Activated CD4-positive, alpha-beta memory T cell treated with anti-CD3 and anti-CD28 coated beads, Interleukin-2, amount 10 ng/mL, durations not matched to agents 7 days and 5 days (primary cell): ENCODE measurements around the gene SRL. TPM values are rescaled to one million over a fixed set of nuclear protein-coding genes. Genes with fewer than 3 reads are reported as not detected.

Experiments used
- CTCF ChIA-PET: fragments of 350-600 bp; sonication (Branson Sonifier 250); formaldehyde crosslinking; loops from one replicate; lab custom pipeline; 2021; ENCODE audit warnings: antibody characterized with exemption, inconsistent platforms; lab: Charles Lee
- POLR2A ChIA-PET: fragments of 350-600 bp; sonication (Branson Sonifier 250); formaldehyde crosslinking; loops from one replicate; lab custom pipeline; 2021; ENCODE audit warnings: antibody characterized with exemption; lab: Charles Lee
- DNase-seq: peaks from one replicate; pipeline ENCODE4 v3.0.0-alpha.2; 2020
- H3K27ac Mint-ChIP-seq: one replicate; pipeline ENCODE4 v1.8.0; 2021; ENCODE audit warnings: mild to moderate bottlenecking, mixed read lengths
- H3K27me3 Mint-ChIP-seq: one replicate; pipeline ENCODE4 v1.8.0; 2021; ENCODE audit warnings: mixed read lengths
- H3K36me3 Mint-ChIP-seq: one replicate; pipeline ENCODE4 v1.8.0; 2021; ENCODE audit warnings: low read depth, mixed read lengths
- H3K4me1 Mint-ChIP-seq: one replicate; pipeline ENCODE4 v1.8.0; 2021; ENCODE audit warnings: mixed read lengths
- H3K4me3 Mint-ChIP-seq: one replicate; pipeline ENCODE4 v1.8.0; 2021; ENCODE audit warnings: mild to moderate bottlenecking, mixed read lengths
- H3K9me3 Mint-ChIP-seq: one replicate; pipeline ENCODE4 v1.8.0; 2021; ENCODE audit warnings: mixed read lengths
- total RNA-seq, 2 experiments: library from RNA; stranded (reverse); gene quantifications; one replicate each; pipeline ENCODE4 v1.2.3, GENCODE V29; 2021

The SRL gene
- total RNA-seq, 2 experiments from 2014 or later = not detected

DNA sequence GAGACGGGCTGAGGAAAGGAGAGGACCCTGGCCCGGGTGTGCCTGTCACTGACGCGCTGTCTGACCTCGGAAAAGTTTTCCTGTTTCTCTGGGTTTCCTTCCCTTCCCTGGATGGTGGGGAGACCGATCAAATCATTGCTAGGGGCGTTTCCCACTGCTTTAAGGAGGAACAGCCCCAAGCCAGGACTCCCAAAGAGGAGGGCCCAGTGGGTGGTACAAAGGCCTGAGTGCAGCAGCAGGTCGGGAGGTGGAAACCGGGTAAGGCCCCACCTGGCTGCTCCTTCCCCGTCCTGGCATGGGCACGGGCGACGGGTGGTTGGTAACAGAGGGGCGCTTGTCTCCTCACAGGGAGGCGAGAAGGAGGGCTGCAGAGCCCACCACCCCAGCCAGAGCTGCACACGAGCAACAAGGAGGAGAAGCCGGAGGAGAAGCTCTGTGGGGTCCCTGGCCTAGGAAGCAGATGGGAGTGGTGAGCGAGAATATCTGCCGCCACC, 2.2 kb downstream of the SRL start:
- DNase-seq = no peak
- H3K36me3 Mint-ChIP-seq = no peaks in the 10 kb centered on the region
- no peak overlapping the region for H3K27ac Mint-ChIP-seq
- no peak overlapping the region for H3K4me3 Mint-ChIP-seq
- no peaks in the 10 kb centered on the region for H3K9me3 Mint-ChIP-seq
- peaks cover 21% of the 10 kb centered on the region for H3K27me3 Mint-ChIP-seq
- H3K4me1 Mint-ChIP-seq = no peaks in the 10 kb centered on the region
- POLR2A ChIA-PET = no interaction called here
- CTCF ChIA-PET = no interaction called here

DNA sequence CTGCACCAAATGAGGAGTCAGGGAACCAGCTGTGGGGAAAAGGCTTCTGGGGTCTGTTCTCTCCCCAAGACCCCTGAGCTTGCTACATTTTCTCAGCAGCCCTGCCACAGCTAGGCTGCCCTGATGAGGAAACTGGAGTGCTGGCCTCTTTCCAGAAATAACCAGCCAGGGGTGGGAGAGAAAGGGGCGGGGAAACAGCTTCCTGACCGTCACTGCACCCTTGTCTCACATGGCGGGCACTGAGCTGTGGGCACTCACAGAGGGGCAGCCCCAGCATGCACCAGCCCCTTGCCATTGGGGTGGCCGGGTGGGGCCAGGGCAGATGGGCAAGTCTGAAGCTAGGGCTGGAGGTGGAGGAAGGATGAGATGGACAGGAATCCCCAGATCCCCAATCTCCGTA, 2.9 kb downstream of the SRL start:
- ChIA-PET POLR2A (interaction anchor here (0.6 to 1.3 kb wide), 2 partner anchors 14 to 84 kb away, joined by 3 to 4 read pairs; no protein-coding TSS in a partner anchor), CTCF (interaction anchor here (1.6 kb wide), 1 partner anchor 15 kb away, joined by 12 read pairs; no protein-coding TSS in a partner anchor)
- Mint-ChIP-seq H3K27me3 (peaks cover 21% of the 10 kb centered on the region), H3K36me3 (no peaks in the 10 kb centered on the region), H3K4me3 (no peak overlapping the region), H3K4me1 (no peaks in the 10 kb centered on the region), H3K9me3 (no peaks in the 10 kb centered on the region), H3K27ac (no peak overlapping the region)
- no peak for DNase-seq

DNA sequence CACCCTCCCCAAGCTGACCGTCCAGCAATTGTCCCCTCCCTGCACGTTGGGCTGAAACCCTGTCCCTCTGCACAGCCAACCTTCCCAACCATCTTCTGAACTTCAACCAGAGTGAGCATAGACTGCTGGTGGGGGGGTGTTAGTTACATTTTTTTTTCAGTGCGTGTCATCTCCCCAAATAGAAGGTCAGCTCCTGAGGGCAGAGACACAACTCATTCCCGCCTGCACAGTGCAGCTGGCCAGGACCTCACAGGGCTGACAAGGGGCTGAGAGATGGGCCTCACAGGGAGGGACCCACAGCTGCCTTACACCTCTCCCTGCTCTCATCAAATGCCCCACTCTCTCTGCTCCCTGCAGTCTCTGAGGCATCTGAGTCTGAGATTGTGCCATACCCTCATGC, 8.4 kb downstream of the SRL start:
- Mint-ChIP-seq H3K4me1 (no peaks in the 10 kb centered on the region), H3K9me3 (no peaks in the 10 kb centered on the region), H3K27me3 (peaks cover 19% of the 10 kb centered on the region), H3K4me3 (no peak overlapping the region), H3K27ac (no peak overlapping the region), H3K36me3 (no peaks in the 10 kb centered on the region)
- ChIA-PET POLR2A (no interaction called here), CTCF (no interaction called here)
- no peak for DNase-seq

DNA sequence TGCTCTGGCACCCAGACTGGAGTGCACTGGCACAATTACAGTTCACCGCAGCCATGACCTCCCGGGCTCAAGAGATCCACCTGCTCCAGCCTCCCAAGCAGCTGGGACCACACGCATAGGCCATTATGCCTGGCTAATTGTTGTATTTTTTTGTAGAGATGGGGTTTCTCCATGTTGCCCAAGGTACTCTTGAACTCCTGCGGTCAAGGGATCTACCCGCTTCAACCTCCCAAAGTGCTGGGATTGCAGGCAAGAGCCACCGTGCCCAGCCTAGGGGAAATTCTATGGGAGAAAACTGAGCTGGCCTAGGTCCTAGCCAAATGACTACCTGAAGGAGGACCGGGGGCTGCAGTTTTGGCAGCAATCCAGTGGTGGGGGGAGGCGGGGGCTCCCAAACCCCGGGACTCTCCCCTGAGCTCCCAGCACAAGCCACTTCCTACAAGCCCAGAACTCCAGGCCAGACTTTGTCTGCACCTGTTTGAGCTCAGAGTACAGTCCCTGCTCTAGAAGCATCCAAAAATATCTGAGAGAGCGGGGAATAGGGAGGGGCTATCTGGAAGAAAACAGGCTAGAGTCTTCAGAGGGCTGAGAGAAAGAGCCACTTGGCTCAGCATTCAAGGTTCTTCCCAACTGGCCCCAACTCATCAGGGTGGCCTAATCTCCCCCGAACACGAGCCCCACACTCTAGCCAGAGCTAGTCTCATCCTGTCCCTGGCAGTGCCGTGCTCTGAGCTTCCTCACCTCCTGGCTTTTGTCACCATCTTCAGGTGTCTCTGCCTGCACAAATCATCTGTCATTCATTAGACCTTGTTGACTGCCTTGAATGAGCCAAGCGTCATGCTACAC, 9.1 kb downstream of the SRL start:
- POLR2A ChIA-PET = no interaction called here
- DNase-seq = no peak
- Mint-ChIP-seq H3K4me3 (no peak overlapping the region), H3K27ac (no peak overlapping the region), H3K4me1 (no peaks in the 10 kb centered on the region), H3K27me3 (peaks cover 16% of the 10 kb centered on the region), H3K36me3 (no peaks in the 10 kb centered on the region), H3K9me3 (no peaks in the 10 kb centered on the region)
- CTCF ChIA-PET = no interaction called here

DNA sequence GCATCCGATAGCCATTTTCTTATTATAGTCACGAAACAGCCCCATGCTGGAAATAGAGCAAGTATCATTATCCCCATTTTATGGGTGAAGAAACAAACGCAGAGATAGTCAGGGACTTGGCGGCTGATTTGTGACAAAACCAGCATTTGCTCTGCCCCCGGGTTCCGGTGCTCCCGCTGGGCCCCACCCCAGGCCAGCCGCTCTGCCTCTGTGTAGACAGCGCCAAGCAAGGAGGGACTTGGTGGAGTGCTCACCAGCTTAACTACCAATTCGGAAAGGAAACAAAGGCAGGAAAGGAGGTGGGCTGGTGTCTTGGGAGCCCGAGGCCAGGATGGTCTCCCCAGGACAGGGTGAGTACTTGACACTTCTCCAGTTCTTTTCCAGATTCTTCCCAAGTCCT, 10.0 kb downstream of the SRL start:
- DNase-seq = no peak
- Mint-ChIP-seq H3K36me3 (no peaks in the 10 kb centered on the region), H3K27ac (no peak overlapping the region), H3K27me3 (peaks cover 12% of the 10 kb centered on the region), H3K4me1 (no peaks in the 10 kb centered on the region), H3K4me3 (no peak overlapping the region), H3K9me3 (no peaks in the 10 kb centered on the region)
- ChIA-PET CTCF (interaction anchor here (0.5 to 0.7 kb wide), 2 partner anchors 48 to 1754 kb away, joined by 3 read pairs; no protein-coding TSS in a partner anchor), POLR2A (no interaction called here)

DNA sequence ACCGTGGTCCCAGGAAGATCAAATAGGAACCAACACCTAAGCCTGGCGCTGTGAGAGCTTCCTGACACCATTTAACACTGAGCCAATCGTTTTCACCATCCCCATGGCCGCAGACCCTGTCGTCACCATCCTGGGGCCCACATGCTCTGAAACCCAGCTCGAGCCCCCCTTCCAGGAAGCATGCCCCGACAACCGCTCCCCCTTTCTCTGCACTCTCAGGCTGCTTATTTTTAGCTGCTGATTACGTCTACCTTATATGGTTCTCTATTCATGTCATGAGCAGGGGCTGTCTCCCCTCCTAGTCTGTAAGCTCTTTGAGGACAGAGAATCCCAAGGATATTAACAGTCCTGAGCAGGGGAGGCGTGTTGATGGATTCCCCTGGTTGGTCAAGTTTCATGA, 10.5 kb downstream of the SRL start:
- POLR2A ChIA-PET = no interaction called here
- H3K9me3 Mint-ChIP-seq = no peaks in the 10 kb centered on the region
- H3K4me3 Mint-ChIP-seq = no peak overlapping the region
- CTCF ChIA-PET = interaction anchor here (0.5 to 0.7 kb wide), 2 partner anchors 48 to 1754 kb away, joined by 3 read pairs; no protein-coding TSS in a partner anchor
- H3K27me3 Mint-ChIP-seq = peaks cover 11% of the 10 kb centered on the region
- no peak overlapping the region for H3K27ac Mint-ChIP-seq
- no peaks in the 10 kb centered on the region for H3K36me3 Mint-ChIP-seq
- no peak for DNase-seq
- no peaks in the 10 kb centered on the region for H3K4me1 Mint-ChIP-seq

DNA sequence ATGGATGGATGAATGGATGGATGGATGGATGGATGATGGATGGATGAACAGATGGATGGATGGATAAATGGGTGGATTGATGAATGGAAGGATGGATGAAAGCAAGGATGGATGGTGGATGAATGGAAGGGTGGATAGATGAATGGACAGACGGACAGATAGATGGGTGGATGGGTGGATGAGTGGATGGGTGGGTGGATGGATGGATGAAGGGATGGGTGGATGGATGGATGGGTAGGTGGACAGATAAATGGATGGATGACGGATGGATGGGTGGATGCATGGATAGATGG, 14.9 kb downstream of the SRL start:
- CTCF ChIA-PET = no interaction called here
- H3K36me3 Mint-ChIP-seq = no peaks in the 10 kb centered on the region
- POLR2A ChIA-PET = no interaction called here

DNA sequence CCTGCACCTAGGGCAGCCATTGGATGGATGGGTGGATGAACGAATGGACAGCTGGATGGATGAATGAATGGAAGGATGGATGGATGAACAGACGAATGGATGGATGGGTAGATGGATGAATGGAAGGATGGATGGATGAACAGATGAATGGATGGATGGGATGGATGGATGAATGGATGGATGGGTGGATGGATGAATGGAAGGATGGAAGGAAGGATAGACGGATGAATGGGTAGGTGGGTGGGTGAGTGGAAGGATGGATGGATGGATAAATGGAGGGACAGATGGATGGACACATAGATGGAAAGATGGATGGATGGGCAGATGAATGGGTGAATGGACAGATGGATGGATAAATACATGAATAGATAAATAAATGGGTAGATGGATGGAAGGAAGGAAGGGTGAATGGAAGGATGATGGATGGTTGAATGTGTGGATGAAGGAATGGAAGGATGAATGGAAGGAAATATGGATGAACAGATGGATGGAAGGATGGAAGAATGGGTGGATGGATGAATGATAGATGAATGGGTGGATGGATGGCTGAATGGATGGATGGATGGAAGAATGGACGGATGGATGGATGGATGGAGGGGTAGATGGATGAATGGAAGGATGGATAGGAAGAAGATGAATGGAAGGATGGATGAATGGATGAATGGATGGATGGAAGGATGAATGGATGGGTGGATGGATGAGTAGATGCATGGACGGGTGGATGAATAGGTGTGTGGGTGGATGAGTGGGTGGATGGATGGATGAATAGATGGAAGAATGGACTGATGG, 15.4 kb downstream of the SRL start:
- POLR2A ChIA-PET = no interaction called here
- Mint-ChIP-seq H3K9me3 (no peaks in the 10 kb centered on the region), H3K4me1 (no peaks in the 10 kb centered on the region), H3K4me3 (no peak overlapping the region), H3K27me3 (no peaks in the 10 kb centered on the region), H3K36me3 (no peaks in the 10 kb centered on the region), H3K27ac (no peak overlapping the region)
- no peak for DNase-seq
- CTCF ChIA-PET = no interaction called here

More for the DNA sequence above, 14.9 kb downstream of the SRL start:
- Mint-ChIP-seq H3K9me3 (no peaks in the 10 kb centered on the region), H3K4me3 (no peak overlapping the region), H3K27ac (no peak overlapping the region), H3K27me3 (no peaks in the 10 kb centered on the region), H3K4me1 (no peaks in the 10 kb centered on the region)
- DNase-seq = no peak

DNA sequence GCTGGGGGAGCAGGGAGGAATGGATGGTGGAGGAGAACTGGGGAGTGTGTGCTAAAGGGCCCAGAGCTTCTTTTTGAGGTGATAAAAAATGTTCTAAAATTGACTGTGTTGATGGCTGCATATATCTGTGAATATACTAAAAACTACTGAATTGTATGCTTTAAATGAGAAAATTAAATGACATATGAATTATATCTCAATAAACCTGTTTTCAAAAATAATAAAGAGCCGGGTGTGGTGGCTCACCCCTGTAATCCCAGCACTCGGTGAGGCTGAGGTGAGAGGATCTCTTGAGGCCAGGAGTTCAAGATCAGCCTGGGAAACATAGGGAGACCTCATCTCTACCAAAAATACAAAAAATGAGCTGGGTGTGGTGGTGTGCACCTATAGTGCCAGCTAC, 16.8 kb downstream of the SRL start:
- no peaks in the 10 kb centered on the region for H3K4me1 Mint-ChIP-seq
- ChIA-PET CTCF (interaction anchor here (0.6 kb wide), 1 partner anchor 63 kb away, joined by 7 read pairs; no protein-coding TSS in a partner anchor), POLR2A (no interaction called here)
- H3K27me3 Mint-ChIP-seq = no peaks in the 10 kb centered on the region
- no peaks in the 10 kb centered on the region for H3K36me3 Mint-ChIP-seq
- DNase-seq = no peak
- no peak overlapping the region for H3K4me3 Mint-ChIP-seq
- H3K27ac Mint-ChIP-seq = no peak overlapping the region
- no peaks in the 10 kb centered on the region for H3K9me3 Mint-ChIP-seq

DNA sequence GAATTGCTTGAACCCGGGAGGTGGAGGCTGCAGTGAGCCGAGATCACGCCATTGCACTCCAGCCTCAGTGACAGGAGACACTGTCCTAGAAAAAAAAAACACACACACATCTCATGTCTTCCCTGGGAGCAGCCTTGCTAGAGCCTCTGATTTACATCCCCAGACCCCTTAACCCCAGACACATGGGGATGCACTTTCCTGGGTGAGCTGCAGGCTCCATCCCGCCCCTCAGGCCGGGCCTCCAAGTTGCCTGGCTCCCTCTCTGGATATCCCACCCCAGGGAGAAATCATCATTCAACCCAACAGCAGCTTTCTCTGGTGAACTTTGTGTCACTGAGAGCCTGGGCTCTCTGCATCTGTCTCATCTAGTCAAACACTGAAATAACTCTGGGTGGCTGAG, 21.5 kb downstream of the SRL start:
- H3K4me1 Mint-ChIP-seq = no peaks in the 10 kb centered on the region
- H3K36me3 Mint-ChIP-seq = no peaks in the 10 kb centered on the region
- no peaks in the 10 kb centered on the region for H3K27me3 Mint-ChIP-seq
- no peaks in the 10 kb centered on the region for H3K9me3 Mint-ChIP-seq
- H3K27ac Mint-ChIP-seq = no peak overlapping the region
- ChIA-PET POLR2A (no interaction called here), CTCF (interaction anchor here (1.3 kb wide), 1 partner anchor 33 kb away, joined by 3 read pairs; no protein-coding TSS in a partner anchor)
- no peak overlapping the region for H3K4me3 Mint-ChIP-seq
- DNase-seq = no peak

DNA sequence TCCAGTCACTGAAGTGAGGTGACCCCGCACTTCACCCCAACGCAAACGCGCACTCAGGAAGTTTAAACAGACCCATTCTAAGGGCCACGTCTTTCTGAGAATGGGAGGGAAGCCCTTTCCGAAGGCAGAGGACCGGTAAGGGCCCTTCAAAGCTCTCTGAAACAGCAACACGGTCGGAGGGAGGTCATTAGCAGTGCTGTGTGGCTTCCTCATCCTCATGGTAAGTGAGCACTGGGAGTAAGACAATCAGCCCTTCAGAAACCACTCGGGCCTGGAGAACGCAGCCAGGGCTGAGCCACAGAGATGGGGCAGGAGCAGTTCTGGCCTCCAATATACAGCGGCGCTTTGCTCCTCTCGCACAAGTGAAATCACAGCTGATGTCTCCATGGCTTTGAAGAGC, 23.7 kb downstream of the SRL start:
- H3K27ac Mint-ChIP-seq = no peak overlapping the region
- peaks cover 6% of the 10 kb centered on the region for H3K27me3 Mint-ChIP-seq
- H3K4me1 Mint-ChIP-seq = no peaks in the 10 kb centered on the region
- POLR2A ChIA-PET = interaction anchor here (0.9 kb wide), 1 partner anchor 16 kb away, joined by 3 read pairs; no protein-coding TSS in a partner anchor
- no peak overlapping the region for H3K4me3 Mint-ChIP-seq
- H3K36me3 Mint-ChIP-seq = no peaks in the 10 kb centered on the region
- H3K9me3 Mint-ChIP-seq = no peaks in the 10 kb centered on the region
- CTCF ChIA-PET = no interaction called here
- DNase-seq = no peak

DNA sequence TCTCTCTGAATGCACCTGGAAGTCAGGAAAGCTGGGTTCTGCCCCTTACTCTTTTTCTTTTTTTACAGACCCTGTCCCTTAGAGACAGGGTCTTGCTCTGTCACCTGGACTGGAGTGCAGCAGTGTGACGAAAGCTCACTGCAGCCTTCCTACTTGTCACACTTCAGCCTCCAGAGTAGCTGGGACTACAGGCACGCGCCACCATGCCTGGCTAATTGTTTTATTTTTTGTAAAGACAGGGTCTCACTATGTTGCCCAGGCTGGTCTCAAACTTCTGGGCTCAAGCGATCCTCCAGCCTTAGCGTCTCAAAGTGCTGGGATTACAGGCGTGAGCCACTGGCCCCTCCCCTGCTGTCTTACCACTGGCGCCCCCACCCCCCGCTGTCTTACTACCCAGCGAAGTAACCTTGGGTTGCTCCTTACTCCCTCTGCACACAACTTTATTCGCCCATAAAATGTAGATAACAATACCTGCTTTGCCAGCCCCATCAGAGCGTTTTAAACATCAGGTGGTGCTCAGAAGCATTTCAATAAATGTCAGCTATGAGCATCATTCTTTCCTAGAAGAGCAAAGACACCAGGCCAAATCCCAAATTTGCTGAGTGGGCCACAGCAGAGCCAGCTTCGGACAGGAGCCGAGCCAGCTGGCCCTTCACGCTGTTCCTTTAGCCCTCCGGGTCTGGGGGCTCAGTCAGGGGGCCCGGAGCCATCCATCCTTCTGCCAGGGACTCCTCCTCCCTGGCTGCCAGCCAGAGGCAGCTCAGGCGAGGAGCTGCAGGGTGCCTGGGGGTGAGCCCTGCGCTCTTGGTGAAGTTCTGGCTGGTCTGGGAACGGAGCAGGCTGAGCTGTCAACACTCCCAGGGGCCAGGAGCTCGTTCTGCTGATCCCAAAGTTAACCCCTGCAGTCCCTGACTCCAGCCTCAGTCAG, 24.4 kb downstream of the SRL start:
- no peak overlapping the region for H3K27ac Mint-ChIP-seq
- no peaks in the 10 kb centered on the region for H3K9me3 Mint-ChIP-seq
- H3K4me1 Mint-ChIP-seq = no peaks in the 10 kb centered on the region
- peaks cover 6% of the 10 kb centered on the region for H3K27me3 Mint-ChIP-seq
- H3K4me3 Mint-ChIP-seq = no peak overlapping the region
- no peaks in the 10 kb centered on the region for H3K36me3 Mint-ChIP-seq
- POLR2A ChIA-PET = no interaction called here
- DNase-seq = no peak
- CTCF ChIA-PET = no interaction called here
